Common myeloid progenitor, CD34-positive (primary cell): Measurements from ENCODE around the gene LEMD3.

Experiments
- CTCF ChIA-PET: fragments of 350-600 bp; sonication (Branson Sonifier 250); formaldehyde crosslinking; loops from one replicate; lab custom pipeline; 2021; ENCODE audit warnings: antibody characterized with exemption; lab: Charles Lee
- POLR2A ChIA-PET: fragments of 350-600 bp; sonication (Branson Sonifier 250); formaldehyde crosslinking; loops from one replicate; lab custom pipeline; 2021; ENCODE audit warnings: antibody characterized with exemption; lab: Charles Lee
- DNase-seq, 3 donors: peaks; one replicate each; pipeline versions ENCODE4 v3.0.0 to v3.0.0-alpha.2; 2013
- H3K27ac ChIP-seq, 2 experiments: 1 replicate in 1 of 2; 2 replicates in 1 of 2; pipeline ENCODE4 v1.7.0; 2013; ENCODE audit warnings: inconsistent platforms in 2 of 2, low read length in 2 of 2, mild to moderate bottlenecking in 2 of 2, low read depth in 1 of 2, moderate library complexity in 1 of 2; ENCODE audit not compliant: severe bottlenecking in 2 of 2, insufficient read depth in 1 of 2, poor library complexity in 1 of 2
- H3K27me3 ChIP-seq, 5 experiments: replicated peaks in 2 of 5; 1 replicate in 3 of 5; 2 replicates in 2 of 5; pipeline versions ENCODE4 v1.6.1 to v1.7.0; 2013; ENCODE audit warnings: low read length in 4 of 5, mild to moderate bottlenecking in 2 of 5, moderate library complexity in 2 of 5, inconsistent platforms in 1 of 5; ENCODE audit not compliant: insufficient read depth in 5 of 5, control insufficient read depth in 4 of 5
- H3K36me3 ChIP-seq, 4 experiments: 1 replicate in 2 of 4; 2 replicates in 2 of 4; pipeline versions ENCODE4 v1.6.1 to v1.7.0; 2013; ENCODE audit warnings: low read length in 3 of 4, control low read depth in 1 of 4, mild to moderate bottlenecking in 1 of 4; ENCODE audit not compliant: control insufficient read depth in 4 of 4, insufficient read depth in 4 of 4
- H3K4me1 ChIP-seq, 4 experiments: 1 replicate in 3 of 4; 2 replicates in 1 of 4; pipeline versions ENCODE4 v1.6.1 to v1.7.1; 2013; ENCODE audit warnings: low read length in 3 of 4, mild to moderate bottlenecking in 3 of 4, control low read depth in 1 of 4, inconsistent platforms in 1 of 4, moderate library complexity in 1 of 4; ENCODE audit not compliant: control insufficient read depth in 4 of 4, insufficient read depth in 4 of 4; ENCODE audit errors: control extremely low read depth in 1 of 4
- H3K4me3 ChIP-seq, 7 experiments: 1 replicate in 4 of 7; 2 replicates in 3 of 7; pipeline versions ENCODE4 v1.5.1 to v1.7.0; 2013; ENCODE audit warnings: mild to moderate bottlenecking in 7 of 7, low read length in 6 of 7, moderate library complexity in 6 of 7, inconsistent platforms in 2 of 7, low read depth in 2 of 7, control low read depth in 1 of 7; ENCODE audit not compliant: insufficient read depth in 4 of 7, control insufficient read depth in 1 of 7; ENCODE audit errors: extremely low read depth in 1 of 7
- H3K9me3 ChIP-seq, 5 experiments: 1 replicate in 4 of 5; 2 replicates in 1 of 5; pipeline versions ENCODE4 v1.6.1 to v1.7.1; 2013; ENCODE audit warnings: low read length in 4 of 5, mild to moderate bottlenecking in 2 of 5, inconsistent platforms in 1 of 5, low read depth in 1 of 5, moderate library complexity in 1 of 5; ENCODE audit not compliant: control insufficient read depth in 4 of 5, insufficient read depth in 2 of 5; ENCODE audit errors: control extremely low read depth in 1 of 5
- WGBS: methylation state at CpG from one replicate; pipeline ENCODE4 v1.1.5; 2013; ENCODE audit not compliant: insufficient coverage; 5-methylcytosine and 5-hydroxymethylcytosine counted together

LEMD3 gene

GRCh38 chr12:65164774-65165173 is 4.6 kb upstream of the LEMD3 start:
- peak in 1 of 3 donors; percentile 26 for DNase-seq
- ChIA-PET CTCF (interaction anchor here (1.6 kb wide), 1 partner anchor 8 kb away, joined by 4 read pairs; no protein-coding TSS in a partner anchor), POLR2A (no interaction called here)
- Histone ChIP-seq H3K4me3 (no peak overlapping the region), H3K36me3 (no peaks in the 10 kb centered on the region), H3K27ac (no peak overlapping the region), H3K9me3 (no peaks in the 10 kb centered on the region), H3K27me3 (no peaks in the 10 kb centered on the region), H3K4me1 (peaks cover 0 to 11% (median 5%) of the 10 kb centered on the region in 4 experiments)

- peaks cover 15 to 43% (median 29%) of the 10 kb centered on the region in 4 experiments for H3K4me1 ChIP-seq
- CTCF ChIA-PET = interaction anchor here (0.6 to 3.0 kb wide), 11 partner anchors 12 to 112 kb away, joined by 3 to 23 read pairs (median 4); no protein-coding TSS in a partner anchor
- 2% methylated on average over 10 of the region's 11 CpGs for WGBS
- peak overlapping the region; percentile 75 to 100 (median 96) for H3K4me3 ChIP-seq
- no peaks in the 10 kb centered on the region for H3K27me3 ChIP-seq
- H3K27ac ChIP-seq = peak overlapping the region; percentile 92 to 96
- H3K9me3 ChIP-seq = no peaks in the 10 kb centered on the region
- DNase-seq = peak; percentile 35 to 74 (median 62)
- POLR2A ChIA-PET = interaction anchor here (0.6 to 2.8 kb wide), 5 partner anchors 41 to 113 kb away, joined by 3 to 14 read pairs (median 4); no protein-coding TSS in a partner anchor
- peaks cover 0 to 3% (median 0%) of the 10 kb centered on the region in 4 experiments for H3K36me3 ChIP-seq
Measured at GRCh38 chr12:65168681-65169319, 583 bp upstream of the LEMD3 start.

- Histone ChIP-seq H3K9me3 (no peaks in the 10 kb centered on the region), H3K4me3 (peak overlapping the region; percentile 75 to 100 (median 96)), H3K36me3 (peaks cover 0 to 12% (median 5%) of the 10 kb centered on the region in 4 experiments), H3K4me1 (peaks cover 15 to 52% (median 35%) of the 10 kb centered on the region in 4 experiments), H3K27me3 (no peaks in the 10 kb centered on the region), H3K27ac (peak overlapping the region; percentile 92 to 96)
- ChIA-PET CTCF (interaction anchor here (1.2 to 2.7 kb wide), 7 partner anchors 8 to 110 kb away, joined by 3 to 23 read pairs (median 5); no protein-coding TSS in a partner anchor), POLR2A (interaction anchor here (0.6 to 2.8 kb wide), 4 partner anchors 10 to 62 kb away, joined by 3 to 14 read pairs (median 4); no protein-coding TSS in a partner anchor)
- peak; percentile 34 to 70 (median 50) for DNase-seq
- 0% methylated on average over 43 of the region's 47 CpGs for WGBS
Measured at GRCh38 chr12:65170209-65170881, 962 bp downstream of the LEMD3 start.

- 55% methylated on average over 7 of the region's 8 CpGs for WGBS
- ChIA-PET CTCF (interaction anchor here (0.6 to 2.0 kb wide), 3 partner anchors 9 to 61 kb away, joined by 3 to 7 read pairs (median 5); no protein-coding TSS in a partner anchor), POLR2A (interaction anchor here (0.6 to 2.8 kb wide), 3 partner anchors 9 to 61 kb away, joined by 3 to 14 read pairs (median 3); no protein-coding TSS in a partner anchor)
- H3K27ac ChIP-seq = peak overlapping the region in 1 of 2 experiments; percentile 96
- H3K27me3 ChIP-seq = no peaks in the 10 kb centered on the region
- no peaks in the 10 kb centered on the region for H3K9me3 ChIP-seq
- H3K4me1 ChIP-seq = peaks cover 15 to 52% (median 37%) of the 10 kb centered on the region in 4 experiments
- DNase-seq = peak in 1 of 3 donors; percentile 43
- peak overlapping the region in 6 of 7 experiments; percentile 75 to 100 (median 96) for H3K4me3 ChIP-seq
- peaks cover 0 to 18% (median 8%) of the 10 kb centered on the region in 4 experiments for H3K36me3 ChIP-seq
Measured at GRCh38 chr12:65171073-65171472, 1.7 kb downstream of the LEMD3 start.

GRCh38 chr12:65171870-65172269 is 2.5 kb downstream of the LEMD3 start:
- ChIA-PET CTCF (interaction anchor here (0.6 to 2.0 kb wide), 8 partner anchors 10 to 568 kb away, joined by 3 to 7 read pairs (median 3); no protein-coding TSS in a partner anchor), POLR2A (no interaction called here)

GRCh38 chr12:65175385-65175784 is 6.0 kb downstream of the LEMD3 start:
- POLR2A ChIA-PET = interaction anchor here (0.6 kb wide), 1 partner anchor 1425 kb away, joined by 3 read pairs; no protein-coding TSS in a partner anchor
- Histone ChIP-seq H3K4me3 (no peak overlapping the region), H3K9me3 (no peaks in the 10 kb centered on the region), H3K27ac (no peak overlapping the region), H3K4me1 (peaks cover 15 to 41% (median 30%) of the 10 kb centered on the region in 4 experiments), H3K27me3 (no peaks in the 10 kb centered on the region), H3K36me3 (peaks cover 7 to 28% (median 15%) of the 10 kb centered on the region in 4 experiments)
- DNase-seq = no peak
- CTCF ChIA-PET = interaction anchor here (0.9 kb wide), 1 partner anchor 83 kb away, joined by 3 read pairs; no protein-coding TSS in a partner anchor

More at GRCh38 chr12:65171870-65172269, 2.5 kb downstream of the LEMD3 start:
- Histone ChIP-seq H3K27me3 (no peaks in the 10 kb centered on the region), H3K27ac (peak overlapping the region in 1 of 2 experiments; percentile 45), H3K4me1 (peaks cover 15 to 52% (median 37%) of the 10 kb centered on the region in 4 experiments), H3K4me3 (peak overlapping the region in 6 of 7 experiments; percentile 23 to 99 (median 90)), H3K9me3 (no peaks in the 10 kb centered on the region), H3K36me3 (peaks cover 0 to 25% (median 10%) of the 10 kb centered on the region in 4 experiments)
- peak in 2 of 3 donors; percentile 51 to 63 for DNase-seq
- WGBS = 0% methylated on average over 1 of the region's 3 CpGs
